Measurements from ENCODE around the gene COG2.

Gene COG2

DNA sequence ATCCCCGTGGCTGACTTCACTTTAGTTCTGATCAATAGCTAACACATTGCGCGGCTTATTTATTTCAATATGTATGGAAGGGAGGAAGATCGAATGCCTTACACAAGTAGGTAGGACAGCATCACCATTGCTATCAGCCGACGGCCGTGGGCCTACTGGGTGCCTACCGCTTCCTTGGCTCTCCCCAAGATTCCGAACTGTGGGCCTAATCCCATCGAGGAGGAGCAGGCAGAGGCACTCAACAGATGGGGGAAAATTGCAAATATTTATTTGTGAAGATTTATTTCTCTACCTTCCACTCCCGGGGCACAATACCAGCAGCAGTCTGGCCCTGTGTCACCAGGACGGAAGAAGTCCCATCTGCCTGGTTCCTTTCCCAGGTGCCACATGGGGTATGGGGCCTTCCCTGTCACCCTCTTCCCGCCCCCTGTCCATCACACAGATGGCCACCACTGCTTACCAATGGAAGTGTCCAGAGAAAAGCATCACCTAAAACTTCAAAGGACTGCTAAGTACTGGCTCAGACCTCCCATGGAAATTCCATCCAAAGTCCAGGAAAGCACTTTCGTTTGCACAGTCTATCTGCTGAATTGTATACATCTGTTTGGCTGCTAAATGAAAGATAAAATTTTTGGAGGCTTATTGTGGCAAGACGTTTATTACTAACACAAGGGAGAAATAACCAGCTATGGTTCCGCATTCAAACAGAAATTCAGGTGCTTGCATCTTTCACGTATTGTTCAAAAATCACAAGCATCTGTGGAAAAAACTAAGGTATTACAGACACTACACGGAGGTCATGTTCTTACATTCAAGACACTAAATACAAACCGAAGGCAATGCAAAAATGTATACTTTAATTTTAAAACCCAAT is 59.9 kb downstream of the COG2 start:
- TF ChIP-seq, protein P1, sequence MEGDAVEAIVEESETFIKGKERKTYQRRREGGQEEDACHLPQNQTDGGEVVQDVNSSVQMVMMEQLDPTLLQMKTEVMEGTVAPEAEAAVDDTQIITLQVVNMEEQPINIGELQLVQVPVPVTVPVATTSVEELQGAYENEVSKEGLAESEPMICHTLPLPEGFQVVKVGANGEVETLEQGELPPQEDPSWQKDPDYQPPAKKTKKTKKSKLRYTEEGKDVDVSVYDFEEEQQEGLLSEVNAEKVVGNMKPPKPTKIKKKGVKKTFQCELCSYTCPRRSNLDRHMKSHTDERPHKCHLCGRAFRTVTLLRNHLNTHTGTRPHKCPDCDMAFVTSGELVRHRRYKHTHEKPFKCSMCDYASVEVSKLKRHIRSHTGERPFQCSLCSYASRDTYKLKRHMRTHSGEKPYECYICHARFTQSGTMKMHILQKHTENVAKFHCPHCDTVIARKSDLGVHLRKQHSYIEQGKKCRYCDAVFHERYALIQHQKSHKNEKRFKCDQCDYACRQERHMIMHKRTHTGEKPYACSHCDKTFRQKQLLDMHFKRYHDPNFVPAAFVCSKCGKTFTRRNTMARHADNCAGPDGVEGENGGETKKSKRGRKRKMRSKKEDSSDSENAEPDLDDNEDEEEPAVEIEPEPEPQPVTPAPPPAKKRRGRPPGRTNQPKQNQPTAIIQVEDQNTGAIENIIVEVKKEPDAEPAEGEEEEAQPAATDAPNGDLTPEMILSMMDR (IDR thresholded peaks at IDR 0.05; ENCODE audit: extremely low read depth, missing control alignments): no peak
- DNase-seq (ENCODE audit: low spot score): no peak

DNA sequence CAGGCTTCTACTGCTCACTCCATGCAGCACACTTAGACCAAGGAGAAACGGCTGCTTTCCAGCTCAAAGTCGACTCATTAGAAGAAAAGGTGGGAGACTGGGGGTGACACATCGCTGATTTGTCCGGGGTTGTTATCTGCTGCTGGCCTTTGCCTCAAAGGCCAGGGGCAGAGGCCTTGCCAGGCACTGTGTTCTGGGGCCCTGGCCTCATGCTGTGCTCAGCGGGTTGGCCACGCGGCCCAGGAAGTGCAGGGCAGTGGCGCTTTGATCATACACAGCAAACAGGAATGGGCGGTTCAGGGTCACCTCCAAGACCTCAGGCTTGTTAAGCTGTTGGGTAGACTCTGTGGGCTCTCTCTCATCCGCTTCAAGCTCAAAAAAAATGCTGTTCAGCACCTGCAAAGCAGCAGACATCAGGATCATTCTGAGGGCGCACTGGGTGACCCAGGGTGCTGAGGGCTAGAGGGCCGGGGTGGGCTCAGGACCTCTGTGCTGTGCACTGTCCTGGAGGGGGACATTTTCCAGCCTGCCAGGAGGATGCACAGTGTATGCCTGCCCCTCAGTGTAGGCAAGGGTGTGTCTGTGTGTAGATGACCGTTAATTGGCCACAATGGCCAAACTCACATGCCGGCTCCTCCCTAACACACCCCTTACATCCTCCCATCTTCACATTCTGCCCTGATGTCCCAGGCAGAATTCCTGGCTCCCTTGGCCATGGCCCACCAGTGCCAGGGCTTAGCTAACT is 60.8 kb downstream of the COG2 start:
- TF ChIP-seq, protein P1 (IDR thresholded peaks at IDR 0.05; ENCODE audit: extremely low read depth, missing control alignments): no peak
- DNase-seq (ENCODE audit: low spot score): no peak

DNA sequence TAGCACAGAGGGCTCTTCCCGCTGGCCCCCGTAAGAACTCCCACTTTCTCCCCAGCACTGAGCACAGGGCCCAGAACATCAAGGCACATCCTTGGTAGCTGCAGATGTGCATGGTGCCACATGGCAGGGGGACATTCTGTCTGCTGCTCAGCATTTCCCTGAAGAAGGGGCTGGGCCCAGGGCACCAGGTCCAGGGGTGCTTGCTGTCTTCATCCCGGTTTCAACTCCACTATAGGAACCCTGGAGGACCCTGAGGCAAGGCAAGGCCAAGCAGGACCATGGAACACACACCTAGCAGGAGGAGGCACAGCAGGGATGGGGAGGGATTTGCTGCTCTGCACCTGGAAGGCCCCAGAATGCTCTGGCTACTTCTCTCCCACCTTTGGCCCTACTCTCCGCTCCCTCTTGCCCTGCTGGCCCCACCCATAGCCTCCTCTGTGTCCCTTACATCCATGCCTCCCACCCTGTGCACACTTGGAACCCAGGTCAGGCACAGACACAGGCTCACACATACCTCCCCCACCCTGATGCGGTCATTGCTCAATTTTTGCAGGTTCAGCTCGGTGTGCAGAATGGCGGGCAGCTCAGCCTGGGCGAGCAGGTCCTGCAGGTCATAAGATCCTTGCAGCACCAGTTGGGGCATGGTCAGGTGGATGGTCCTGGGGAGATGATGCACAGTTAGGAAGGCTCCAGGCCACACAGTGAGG is 61.6 kb downstream of the COG2 start:
- DNase-seq (ENCODE audit: low spot score): no peak

DNA sequence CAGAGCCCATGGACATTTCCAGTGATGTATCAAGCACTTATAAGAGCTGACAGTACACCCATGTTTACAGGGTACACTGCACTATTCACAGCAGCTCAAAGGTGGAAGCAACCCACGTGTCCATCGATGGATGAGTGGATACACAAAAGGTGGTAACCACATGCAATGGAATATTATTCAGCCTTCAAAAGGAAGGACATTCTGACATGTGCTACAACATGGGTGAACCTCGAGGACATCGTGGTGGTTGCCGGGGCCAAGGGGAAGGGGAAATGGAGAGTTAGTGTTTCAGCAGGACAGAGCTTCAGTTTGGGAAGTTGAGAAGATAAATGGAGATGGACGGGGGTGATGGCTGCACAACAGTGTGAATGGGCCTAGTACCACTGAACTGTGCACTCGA is 62.5 kb downstream of the COG2 start:
- TF ChIP-seq, protein P1 (IDR thresholded peaks at IDR 0.05; ENCODE audit: extremely low read depth, missing control alignments): no peak
- DNase-seq (ENCODE audit: low spot score): no peak

More for the DNA sequence above, 61.6 kb downstream of the COG2 start:
- TF ChIP-seq, protein P1 (IDR thresholded peaks at IDR 0.05; ENCODE audit: extremely low read depth, missing control alignments): no peak

DNA sequence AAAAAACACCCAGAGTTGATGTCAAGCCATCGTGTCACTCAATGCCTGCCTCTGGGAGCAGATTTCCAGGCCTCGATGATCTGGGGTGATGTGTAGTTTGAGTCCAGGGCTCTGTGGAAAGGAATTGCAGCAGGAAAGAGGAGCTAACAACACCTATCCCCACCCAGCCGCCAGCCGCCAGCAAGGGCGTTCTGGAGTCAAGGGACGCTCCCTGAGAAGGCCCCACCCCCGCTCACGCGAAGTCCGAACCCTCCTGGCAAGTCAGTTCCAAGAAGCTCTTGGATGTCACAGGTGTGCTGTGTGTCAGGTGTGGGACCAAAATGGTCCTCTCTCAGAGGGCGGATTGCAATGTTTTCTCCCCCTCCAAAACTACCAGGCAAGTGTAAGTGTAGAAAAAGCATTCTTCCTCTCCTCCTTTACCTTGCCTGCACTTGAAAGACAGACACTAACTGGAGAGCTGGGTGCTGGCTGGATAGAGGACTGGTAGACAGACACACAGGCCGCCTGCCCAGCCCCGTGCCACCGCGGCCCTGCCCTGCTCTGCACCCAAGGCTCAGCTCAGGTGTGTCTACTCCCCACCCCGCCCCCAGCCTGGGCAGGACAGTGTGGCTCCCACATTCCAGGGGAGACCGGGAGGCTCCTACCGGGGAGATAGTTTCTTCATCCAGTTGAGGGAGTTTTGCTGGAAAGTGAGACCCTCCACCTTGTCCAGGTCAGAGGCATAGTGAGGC is 63.2 kb downstream of the COG2 start:
- no peak for DNase-seq (ENCODE audit: low spot score)
- TF ChIP-seq, protein P1 (IDR thresholded peaks at IDR 0.05; ENCODE audit: extremely low read depth, missing control alignments): no peak

DNA sequence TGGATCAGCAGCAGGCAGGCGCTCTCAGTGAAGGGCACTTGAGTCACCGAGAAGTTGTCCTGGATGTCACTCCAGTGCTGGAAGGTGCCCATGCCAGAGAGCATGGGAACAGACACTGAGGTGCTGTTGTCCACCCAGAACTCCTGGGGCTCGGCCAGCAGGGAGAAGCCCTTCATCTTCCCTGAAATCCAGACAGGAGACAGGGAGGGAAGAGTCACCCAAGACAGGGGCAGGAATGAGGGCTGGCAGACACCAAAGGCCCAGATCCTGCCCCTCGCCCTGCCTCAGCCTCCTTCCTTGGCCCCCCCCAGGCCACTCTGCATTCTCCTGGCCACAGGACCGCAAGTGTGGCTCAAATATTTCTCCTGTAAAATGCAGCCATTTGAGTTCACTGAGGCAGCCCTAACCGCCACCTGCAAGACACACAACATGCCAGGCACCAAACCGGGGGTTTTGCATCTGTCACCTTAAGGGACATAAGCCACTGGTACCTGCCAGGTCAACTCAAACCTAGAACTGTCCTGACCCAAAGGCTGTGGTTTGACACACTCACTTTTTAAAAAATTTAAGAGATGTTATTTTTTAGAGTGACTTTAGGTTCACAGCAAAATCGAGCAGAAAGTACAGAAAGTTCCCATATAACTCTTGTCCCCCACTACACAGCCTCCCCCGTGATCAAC is 63.9 kb downstream of the COG2 start:
- TF ChIP-seq, protein P1 (IDR thresholded peaks at IDR 0.05; ENCODE audit: extremely low read depth, missing control alignments): no peak
- DNase-seq (ENCODE audit: low spot score): no peak

Data from GM20000 (cell line).